ENCODE measurements around the gene RPS6KA1. TPM values are rescaled to one million over a fixed set of nuclear protein-coding genes. Genes with fewer than 3 reads are reported as not detected.
A peak's percentile ranks its signal among the peaks of the same experiment; 100 is the strongest.

Gene RPS6KA1
- total RNA-seq, 1 donor, result 2.2 TPM

DNA sequence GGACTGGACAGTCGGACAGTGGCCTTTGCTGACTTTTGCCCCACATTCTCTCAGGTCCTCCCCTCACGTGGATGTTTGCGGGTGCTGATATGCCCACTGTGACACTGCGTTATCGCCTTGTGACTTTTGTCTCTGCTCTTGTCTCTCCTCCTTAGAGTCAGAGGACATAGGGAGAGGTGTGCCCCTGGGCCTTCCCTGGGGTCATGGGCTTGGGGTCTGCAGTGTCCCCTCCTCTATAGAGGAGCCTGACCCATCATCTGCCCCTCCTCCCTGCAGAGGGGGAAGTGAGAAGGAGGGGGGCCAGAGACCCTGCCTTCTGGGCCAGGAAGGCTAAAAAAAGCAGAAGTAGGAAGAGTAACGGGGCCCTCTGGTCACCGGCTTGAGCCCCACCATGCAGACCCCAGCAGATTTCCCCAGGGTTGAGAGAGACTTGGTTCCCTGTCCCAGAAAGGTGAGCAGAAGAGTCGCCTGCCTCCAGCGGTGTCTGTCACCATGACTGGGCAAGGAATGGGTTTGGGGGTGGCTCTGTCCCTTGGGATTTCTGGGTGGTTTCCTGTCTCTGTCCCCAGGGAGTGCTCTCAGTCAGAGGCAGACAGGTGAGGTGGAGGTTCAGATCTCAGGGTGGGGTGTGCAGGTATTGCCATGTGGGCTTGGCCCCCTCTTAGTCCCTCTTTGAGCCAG lies 13.3 kb downstream of the RPS6KA1 start:
- peaks cover 11% of the 10 kb centered on the region for H3K4me1 ChIP-seq (ENCODE audit: insufficient read depth, low read length)
- DNase-seq (ENCODE audit: insufficient read length, low spot score, missing footprints), result peak; percentile 86
- peak overlapping the region; percentile 93 for H2AFZ ChIP-seq (ENCODE audit: low read length)
- H3K4me3 ChIP-seq (ENCODE audit: insufficient read depth, low read length), result no peak overlapping the region
- no peaks in the 10 kb centered on the region for H3K79me2 ChIP-seq (ENCODE audit: insufficient read depth, low read length)
- no peaks in the 10 kb centered on the region for H4K20me1 ChIP-seq (ENCODE audit: insufficient read depth, low read length)
- no peak overlapping the region for H3K4me2 ChIP-seq (ENCODE audit: insufficient read depth, low read length)
- H3K27ac ChIP-seq (ENCODE audit: low read depth, low read length), result no peak overlapping the region
- TF ChIP-seq CTCF (IDR thresholded peaks at IDR 0.05; ENCODE audit: extremely low read depth, low read depth, low read length), result no peak
- no peaks in the 10 kb centered on the region for H3K9me3 ChIP-seq (ENCODE audit: low read depth, low read length)
- H3K27me3 ChIP-seq (ENCODE audit: insufficient read depth, low read length), result no peaks in the 10 kb centered on the region
- no peaks in the 10 kb centered on the region for H3K36me3 ChIP-seq (ENCODE audit: insufficient read depth, low read length)

GRCh38 chr1:26543462-26543861 lies 13.9 kb downstream of the RPS6KA1 start:
- H3K27ac ChIP-seq (ENCODE audit: low read depth, low read length), result no peak overlapping the region
- no peaks in the 10 kb centered on the region for H3K27me3 ChIP-seq (ENCODE audit: insufficient read depth, low read length)
- no peak for DNase-seq (ENCODE audit: insufficient read length, low spot score, missing footprints)
- no peaks in the 10 kb centered on the region for H3K79me2 ChIP-seq (ENCODE audit: insufficient read depth, low read length)
- no peaks in the 10 kb centered on the region for H3K36me3 ChIP-seq (ENCODE audit: insufficient read depth, low read length)
- no peak for TF ChIP-seq CTCF (IDR thresholded peaks at IDR 0.05; ENCODE audit: extremely low read depth, low read depth, low read length)
- H2AFZ ChIP-seq (ENCODE audit: low read length), result no peak overlapping the region
- no peaks in the 10 kb centered on the region for H4K20me1 ChIP-seq (ENCODE audit: insufficient read depth, low read length)
- H3K9me3 ChIP-seq (ENCODE audit: low read depth, low read length), result no peaks in the 10 kb centered on the region
- no peak overlapping the region for H3K4me3 ChIP-seq (ENCODE audit: insufficient read depth, low read length)
- no peak overlapping the region for H3K4me2 ChIP-seq (ENCODE audit: insufficient read depth, low read length)
- H3K4me1 ChIP-seq (ENCODE audit: insufficient read depth, low read length), result peaks cover 11% of the 10 kb centered on the region

DNA sequence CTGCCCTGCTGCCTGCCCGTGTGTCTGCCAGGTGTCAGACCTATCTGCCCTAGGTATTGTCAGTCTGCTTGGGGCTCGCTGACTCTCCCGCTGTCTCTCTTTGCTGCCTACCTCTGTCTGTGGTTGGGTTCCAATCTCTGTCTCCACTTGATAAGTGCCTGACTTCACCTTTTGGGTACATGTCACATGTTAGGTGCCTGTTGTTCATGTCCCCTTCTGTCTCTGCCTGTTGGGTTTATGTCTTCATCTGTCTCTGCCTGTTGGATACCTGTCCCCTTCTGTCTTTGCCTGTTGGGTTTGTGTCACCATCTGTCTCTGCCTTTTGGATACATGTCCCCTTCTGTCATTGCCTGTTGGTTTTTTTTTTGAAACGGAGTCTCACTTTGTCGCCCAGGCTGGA lies 14.6 kb downstream of the RPS6KA1 start:
- Histone ChIP-seq H3K4me2 (ENCODE audit: insufficient read depth, low read length) (no peak overlapping the region), H2AFZ (ENCODE audit: low read length) (no peak overlapping the region), H3K27ac (ENCODE audit: low read depth, low read length) (no peak overlapping the region), H3K9me3 (ENCODE audit: low read depth, low read length) (no peaks in the 10 kb centered on the region), H3K79me2 (ENCODE audit: insufficient read depth, low read length) (no peaks in the 10 kb centered on the region), H4K20me1 (ENCODE audit: insufficient read depth, low read length) (no peaks in the 10 kb centered on the region), H3K27me3 (ENCODE audit: insufficient read depth, low read length) (no peaks in the 10 kb centered on the region), H3K4me3 (ENCODE audit: insufficient read depth, low read length) (no peak overlapping the region), H3K36me3 (ENCODE audit: insufficient read depth, low read length) (no peaks in the 10 kb centered on the region), H3K4me1 (ENCODE audit: insufficient read depth, low read length) (peaks cover 11% of the 10 kb centered on the region)
- no peak for TF ChIP-seq CTCF (IDR thresholded peaks at IDR 0.05; ENCODE audit: extremely low read depth, low read depth, low read length)
- no peak for DNase-seq (ENCODE audit: insufficient read length, low spot score, missing footprints)

DNA sequence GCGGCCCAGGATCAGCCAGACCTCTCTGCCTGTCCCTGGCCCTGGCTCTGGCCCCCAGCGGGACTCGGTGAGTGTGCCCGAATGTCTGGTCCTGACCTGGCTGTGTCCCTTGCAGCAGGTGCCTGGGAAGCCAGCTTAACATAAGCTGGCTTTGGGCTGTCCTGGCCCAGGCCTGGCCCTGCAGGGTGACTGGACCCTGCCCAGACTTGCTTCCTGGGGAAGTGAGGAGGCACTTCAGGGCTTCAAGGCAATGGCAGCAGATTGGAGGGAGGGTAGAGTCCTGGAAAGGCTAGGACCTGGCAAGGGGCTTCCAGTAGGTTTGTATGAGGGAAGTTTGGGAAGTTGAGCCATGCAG lies 16.4 kb downstream of the RPS6KA1 start:
- TF ChIP-seq CTCF (IDR thresholded peaks at IDR 0.05; ENCODE audit: extremely low read depth, low read depth, low read length), result no peak
- no peak overlapping the region for H3K4me3 ChIP-seq (ENCODE audit: insufficient read depth, low read length)
- no peak overlapping the region for H3K4me2 ChIP-seq (ENCODE audit: insufficient read depth, low read length)
- no peak overlapping the region for H3K27ac ChIP-seq (ENCODE audit: low read depth, low read length)
- no peaks in the 10 kb centered on the region for H4K20me1 ChIP-seq (ENCODE audit: insufficient read depth, low read length)
- H3K4me1 ChIP-seq (ENCODE audit: insufficient read depth, low read length), result peaks cover 11% of the 10 kb centered on the region
- H3K36me3 ChIP-seq (ENCODE audit: insufficient read depth, low read length), result no peaks in the 10 kb centered on the region
- H3K79me2 ChIP-seq (ENCODE audit: insufficient read depth, low read length), result no peaks in the 10 kb centered on the region
- no peak for DNase-seq (ENCODE audit: insufficient read length, low spot score, missing footprints)
- no peak overlapping the region for H2AFZ ChIP-seq (ENCODE audit: low read length)
- no peaks in the 10 kb centered on the region for H3K27me3 ChIP-seq (ENCODE audit: insufficient read depth, low read length)
- no peaks in the 10 kb centered on the region for H3K9me3 ChIP-seq (ENCODE audit: low read depth, low read length)

All from osteoblast (primary cell).